AG04450 (cell line): Measurements from ENCODE around the gene KCNMA1. TPM values are rescaled to one million over a fixed set of nuclear protein-coding genes. Genes with fewer than 3 reads are reported as not detected.

Source experiments
- CTCF ChIA-PET: fragments of 300-600, 350-600 bp; formaldehyde crosslinking; extraction: SDS; loops from one replicate; lab custom pipeline; 2022; ENCODE audit warnings: antibody characterized with exemption, inconsistent platforms; lab: Charles Lee
- POLR2A ChIA-PET: fragments of 350-600 bp; formaldehyde crosslinking; extraction: SDS; loops from one replicate; lab custom pipeline; 2021; ENCODE audit warnings: antibody characterized with exemption, inconsistent platforms; lab: Yijun Ruan, JAX
- DNase-seq: peaks from one replicate; pipeline ENCODE4 v3.0.0-alpha.2; 2011; ENCODE audit warnings: low read depth, low spot score
- H3K27ac ChIP-seq: one replicate; pipeline ENCODE4 v1.5.1; 2012; ENCODE audit warnings: low read depth, low read length, control low read depth
- H3K27me3 ChIP-seq: one replicate; pipeline ENCODE4 v1.6.0; 2012; ENCODE audit warnings: low read length; ENCODE audit not compliant: control insufficient read depth, insufficient read depth
- H3K4me3 ChIP-seq: 2 replicates; pipeline ENCODE4 v1.5.1; 2011; ENCODE audit warnings: mild to moderate bottlenecking, low read depth, low read length, control low read depth
- H3K9me3 ChIP-seq: 2 replicates; pipeline ENCODE4 v1.5.1; 2012; ENCODE audit warnings: low read length; ENCODE audit not compliant: control insufficient read depth, insufficient read depth
- CTCF ChIP-seq: IDR thresholded peaks from 2 replicates; pipeline ENCODE4 v1.5.1; 2011; ENCODE audit warnings: low read depth, low read length, control low read depth, inconsistent platforms
- polyA plus RNA-seq: library from polyadenylated mRNA; depleted of rRNA; stranded (reverse); fragments of >200 nt; gene quantifications from 2 replicates; pipeline ENCODE4 v1.2.3, GENCODE V29; 2011

The KCNMA1 gene
- polyA plus RNA-seq, 1 experiment, result 58.8 TPM

- no peaks in the 10 kb centered on the region for H3K9me3 ChIP-seq
- ChIA-PET POLR2A (no interaction called here), CTCF (no interaction called here)
- no peak for TF ChIP-seq CTCF
- no peak overlapping the region for H3K27ac ChIP-seq
- no peak overlapping the region for H3K4me3 ChIP-seq
- no peaks in the 10 kb centered on the region for H3K27me3 ChIP-seq
- DNase-seq, result no peak
Measured at GRCh38 chr10:77234599-77234998, 403.0 kb downstream of the KCNMA1 start.

- no peaks in the 10 kb centered on the region for H3K27me3 ChIP-seq
- ChIA-PET CTCF (no interaction called here), POLR2A (no interaction called here)
- no peak for TF ChIP-seq CTCF
- no peaks in the 10 kb centered on the region for H3K9me3 ChIP-seq
- H3K4me3 ChIP-seq, result no peak overlapping the region
- no peak overlapping the region for H3K27ac ChIP-seq
- DNase-seq, result no peak
Measured at GRCh38 chr10:77233466-77233865, 404.1 kb downstream of the KCNMA1 start.

- no peak for DNase-seq
- Histone ChIP-seq H3K27me3 (no peaks in the 10 kb centered on the region), H3K9me3 (no peaks in the 10 kb centered on the region), H3K4me3 (no peak overlapping the region), H3K27ac (no peak overlapping the region)
- no peak for TF ChIP-seq CTCF
- CTCF ChIA-PET, result no interaction called here
- POLR2A ChIA-PET, result no interaction called here
Measured at GRCh38 chr10:77231884-77232610, 405.6 kb downstream of the KCNMA1 start.

GRCh38 chr10:77231375-77231774 lies 406.2 kb downstream of the KCNMA1 start:
- CTCF ChIA-PET, result no interaction called here

More at GRCh38 chr10:77231375-77231774, 406.2 kb downstream of the KCNMA1 start:
- no peak for DNase-seq
- Histone ChIP-seq H3K27me3 (no peaks in the 10 kb centered on the region), H3K27ac (no peak overlapping the region), H3K9me3 (no peaks in the 10 kb centered on the region), H3K4me3 (no peak overlapping the region)
- no peak for TF ChIP-seq CTCF
- POLR2A ChIA-PET, result interaction anchor here (1.0 kb wide), 1 partner anchor 74 kb away, joined by 3 read pairs; no protein-coding TSS in a partner anchor
